Measurements from ENCODE around the gene B4GALT6.
"Not testable (repeated sequence)": the region's sequence is repeated elsewhere in the genome, so short reads cannot be mapped to it uniquely, and the experiment has no call there.

Gene B4GALT6

GRCh38 chr18:31684279-31685096 lies at the start of gene B4GALT6:
Gene B4GALT6, minus strand, starts transcription at chr18:31684581. Its CDS starts 155 bp downstream, at chr18:31684426.
- Histone ChIP-seq H3K4me1 (ENCODE audit: insufficient read depth, insufficient read length) (no peaks in the 10 kb centered on the region), H3K27me3 (ENCODE audit: insufficient read depth, insufficient read length) (no peaks in the 10 kb centered on the region), H3K36me3 (ENCODE audit: insufficient read depth, insufficient read length, low read length) (no peaks in the 10 kb centered on the region), H3K9me3 (ENCODE audit: insufficient read depth, low read length) (no peaks in the 10 kb centered on the region), H3K9ac (ENCODE audit: insufficient read length, low read depth) (peak within 1 kb of the TSS; percentile 85), H3K4me3 (ENCODE audit: insufficient read length, low read depth) (peak within 1 kb of the TSS; percentile 71)
- DNase-seq (ENCODE audit: low read depth, low spot score), result peak; percentile 46
- no peak for TF ChIP-seq YY1 (IDR thresholded peaks at IDR 0.05; ENCODE audit: insufficient read depth, insufficient read length)
- TF ChIP-seq SUZ12 (IDR thresholded peaks at IDR 0.05; ENCODE audit: extremely low read depth, insufficient read depth, insufficient read length), result no peak
- no peak for TF ChIP-seq ZNF274 (IDR thresholded peaks at IDR 0.05; ENCODE audit: low read depth, low read length)

GRCh38 chr18:31731628-31732027 lies 47.2 kb upstream of the B4GALT6 start:
- H3K9ac ChIP-seq (ENCODE audit: insufficient read length, low read depth), result no peak overlapping the region
- H3K9me3 ChIP-seq (ENCODE audit: insufficient read depth, low read length), result no peaks in the 10 kb centered on the region
- no peaks in the 10 kb centered on the region for H3K27me3 ChIP-seq (ENCODE audit: insufficient read depth, insufficient read length)
- no peaks in the 10 kb centered on the region for H3K4me1 ChIP-seq (ENCODE audit: insufficient read depth, insufficient read length)
- H3K4me3 ChIP-seq (ENCODE audit: insufficient read length, low read depth), result no peak overlapping the region
- TF ChIP-seq SUZ12 (IDR thresholded peaks at IDR 0.05; ENCODE audit: extremely low read depth, insufficient read depth, insufficient read length) (no peak), YY1 (IDR thresholded peaks at IDR 0.05; ENCODE audit: insufficient read depth, insufficient read length) (no peak), ZNF274 (IDR thresholded peaks at IDR 0.05; ENCODE audit: low read depth, low read length) (no peak)
- no peak for DNase-seq (ENCODE audit: low read depth, low spot score)
- no peaks in the 10 kb centered on the region for H3K36me3 ChIP-seq (ENCODE audit: insufficient read depth, insufficient read length, low read length)

GRCh38 chr18:31729196-31729595 lies 44.8 kb upstream of the B4GALT6 start:
- not testable (repeated sequence) for DNase-seq (ENCODE audit: low read depth, low spot score); H3K9me3 ChIP-seq (ENCODE audit: insufficient read depth, low read length); H3K9ac ChIP-seq (ENCODE audit: insufficient read length, low read depth); H3K36me3 ChIP-seq (ENCODE audit: insufficient read depth, insufficient read length, low read length); H3K4me1 ChIP-seq (ENCODE audit: insufficient read depth, insufficient read length); H3K4me3 ChIP-seq (ENCODE audit: insufficient read length, low read depth); H3K27me3 ChIP-seq (ENCODE audit: insufficient read depth, insufficient read length)

GRCh38 chr18:31723990-31724711 lies 39.8 kb upstream of the B4GALT6 start:
- Histone ChIP-seq H3K4me3 (ENCODE audit: insufficient read length, low read depth) (no peak overlapping the region), H3K27me3 (ENCODE audit: insufficient read depth, insufficient read length) (no peaks in the 10 kb centered on the region), H3K9me3 (ENCODE audit: insufficient read depth, low read length) (peaks cover 3% of the 10 kb centered on the region), H3K36me3 (ENCODE audit: insufficient read depth, insufficient read length, low read length) (no peaks in the 10 kb centered on the region), H3K4me1 (ENCODE audit: insufficient read depth, insufficient read length) (no peaks in the 10 kb centered on the region), H3K9ac (ENCODE audit: insufficient read length, low read depth) (no peak overlapping the region)
- no peak for DNase-seq (ENCODE audit: low read depth, low spot score)
- TF ChIP-seq SUZ12 (IDR thresholded peaks at IDR 0.05; ENCODE audit: extremely low read depth, insufficient read depth, insufficient read length), result no peak
- TF ChIP-seq YY1 (IDR thresholded peaks at IDR 0.05; ENCODE audit: insufficient read depth, insufficient read length), result no peak
- TF ChIP-seq ZNF274 (IDR thresholded peaks at IDR 0.05; ENCODE audit: low read depth, low read length), result no peak

- TF ChIP-seq ZNF274 (IDR thresholded peaks at IDR 0.05; ENCODE audit: low read depth, low read length) (no peak), YY1 (IDR thresholded peaks at IDR 0.05; ENCODE audit: insufficient read depth, insufficient read length) (no peak), SUZ12 (IDR thresholded peaks at IDR 0.05; ENCODE audit: extremely low read depth, insufficient read depth, insufficient read length) (no peak)
- DNase-seq (ENCODE audit: low read depth, low spot score), result no peak
Observed at GRCh38 chr18:31723639-31723989, 39.2 kb upstream of the B4GALT6 start.

GRCh38 chr18:31722369-31722957 lies 38.1 kb upstream of the B4GALT6 start:
- Histone ChIP-seq H3K9me3 (ENCODE audit: insufficient read depth, low read length) (peaks cover 10% of the 10 kb centered on the region), H3K4me3 (ENCODE audit: insufficient read length, low read depth) (no peak overlapping the region), H3K4me1 (ENCODE audit: insufficient read depth, insufficient read length) (no peaks in the 10 kb centered on the region), H3K36me3 (ENCODE audit: insufficient read depth, insufficient read length, low read length) (no peaks in the 10 kb centered on the region), H3K27me3 (ENCODE audit: insufficient read depth, insufficient read length) (no peaks in the 10 kb centered on the region), H3K9ac (ENCODE audit: insufficient read length, low read depth) (no peak overlapping the region)
- peak; percentile 63 for DNase-seq (ENCODE audit: low read depth, low spot score)
- no peak for TF ChIP-seq YY1 (IDR thresholded peaks at IDR 0.05; ENCODE audit: insufficient read depth, insufficient read length)

More at GRCh38 chr18:31723639-31723989, 39.2 kb upstream of the B4GALT6 start:
- Histone ChIP-seq H3K9me3 (ENCODE audit: insufficient read depth, low read length) (peaks cover 9% of the 10 kb centered on the region), H3K27me3 (ENCODE audit: insufficient read depth, insufficient read length) (no peaks in the 10 kb centered on the region), H3K9ac (ENCODE audit: insufficient read length, low read depth) (no peak overlapping the region), H3K36me3 (ENCODE audit: insufficient read depth, insufficient read length, low read length) (no peaks in the 10 kb centered on the region), H3K4me3 (ENCODE audit: insufficient read length, low read depth) (no peak overlapping the region), H3K4me1 (ENCODE audit: insufficient read depth, insufficient read length) (no peaks in the 10 kb centered on the region)

GRCh38 chr18:31721601-31722000 lies 37.2 kb upstream of the B4GALT6 start:
- H3K4me3 ChIP-seq (ENCODE audit: insufficient read length, low read depth), result no peak overlapping the region
- H3K9me3 ChIP-seq (ENCODE audit: insufficient read depth, low read length), result peaks cover 10% of the 10 kb centered on the region
- H3K9ac ChIP-seq (ENCODE audit: insufficient read length, low read depth), result no peak overlapping the region
- H3K27me3 ChIP-seq (ENCODE audit: insufficient read depth, insufficient read length), result no peaks in the 10 kb centered on the region
- no peaks in the 10 kb centered on the region for H3K36me3 ChIP-seq (ENCODE audit: insufficient read depth, insufficient read length, low read length)
- TF ChIP-seq ZNF274 (IDR thresholded peaks at IDR 0.05; ENCODE audit: low read depth, low read length) (no peak), SUZ12 (IDR thresholded peaks at IDR 0.05; ENCODE audit: extremely low read depth, insufficient read depth, insufficient read length) (no peak), YY1 (IDR thresholded peaks at IDR 0.05; ENCODE audit: insufficient read depth, insufficient read length) (no peak)
- no peak for DNase-seq (ENCODE audit: low read depth, low spot score)
- no peaks in the 10 kb centered on the region for H3K4me1 ChIP-seq (ENCODE audit: insufficient read depth, insufficient read length)
